Fibroblast of villous mesenchyme (primary cell): ENCODE data around the gene C17orf50. TPM values are rescaled to one million over a fixed set of nuclear protein-coding genes. Genes with fewer than 3 reads are reported as not detected.
A peak's percentile ranks its signal among the peaks of the same experiment; 100 is the strongest.

ENCODE experiments used
- DNase-seq: peaks from one replicate; pipeline ENCODE4 v3.0.0-alpha.2; 2010; ENCODE audit warnings: low read depth
- H3K4me3 ChIP-seq: 2 replicates; pipeline ENCODE4 v1.5.1; 2011; ENCODE audit warnings: low read depth, mild to moderate bottlenecking, low read length
- CTCF ChIP-seq: IDR thresholded peaks from 2 replicates; pipeline ENCODE4 v1.5.1; 2012; ENCODE audit warnings: low read depth, mild to moderate bottlenecking, low read length; ENCODE audit not compliant: insufficient read depth
- total RNA-seq: library from RNA; depleted of rRNA; stranded (reverse); fragments of >200 nt; gene quantifications from 2 replicates; pipeline ENCODE4 v1.2.3, GENCODE V29; 2012

The C17orf50 gene
- total RNA-seq, 1 donor: not detected

DNA sequence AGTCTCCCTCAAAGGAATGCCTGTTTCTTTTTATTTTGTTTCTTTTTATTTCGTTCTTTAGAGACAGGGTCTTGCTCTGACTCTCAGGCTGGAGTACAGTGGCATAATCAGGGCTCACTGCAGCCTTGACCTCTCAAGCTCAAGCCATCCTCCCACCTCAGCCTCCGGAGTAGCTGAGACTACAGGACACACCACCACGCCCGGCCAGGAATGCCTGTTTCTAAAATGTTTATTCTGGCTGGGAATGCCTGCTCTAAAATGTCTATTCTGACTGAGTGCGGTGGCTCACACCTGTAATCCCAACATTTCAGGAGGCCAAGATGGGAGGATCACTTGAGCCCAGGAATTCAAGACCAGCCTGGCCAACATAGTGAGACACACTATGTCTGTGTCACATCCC lies 37.2 kb downstream of the C17orf50 start:
- H3K4me3 ChIP-seq: no peak overlapping the region
- DNase-seq: no peak
- no peak for TF ChIP-seq CTCF

- H3K4me3 ChIP-seq: no peak overlapping the region
- DNase-seq: no peak
- TF ChIP-seq CTCF: no peak
These were observed 39.3 kb downstream of the C17orf50 start for GRCh38 chr17:35799942-35800341.

- H3K4me3 ChIP-seq: no peak overlapping the region
- TF ChIP-seq CTCF: no peak
- DNase-seq: peak; percentile 98
These were observed 41.0 kb downstream of the C17orf50 start for GRCh38 chr17:35801583-35802224.

GRCh38 chr17:35804658-35805192 lies 44.0 kb downstream of the C17orf50 start:
- peak; percentile 99 for TF ChIP-seq CTCF
- peak; percentile 97 for DNase-seq
- no peak overlapping the region for H3K4me3 ChIP-seq

GRCh38 chr17:35807371-35808144 lies 46.9 kb downstream of the C17orf50 start:
- TF ChIP-seq CTCF: no peak
- no peak overlapping the region for H3K4me3 ChIP-seq
- peak; percentile 48 for DNase-seq

DNA sequence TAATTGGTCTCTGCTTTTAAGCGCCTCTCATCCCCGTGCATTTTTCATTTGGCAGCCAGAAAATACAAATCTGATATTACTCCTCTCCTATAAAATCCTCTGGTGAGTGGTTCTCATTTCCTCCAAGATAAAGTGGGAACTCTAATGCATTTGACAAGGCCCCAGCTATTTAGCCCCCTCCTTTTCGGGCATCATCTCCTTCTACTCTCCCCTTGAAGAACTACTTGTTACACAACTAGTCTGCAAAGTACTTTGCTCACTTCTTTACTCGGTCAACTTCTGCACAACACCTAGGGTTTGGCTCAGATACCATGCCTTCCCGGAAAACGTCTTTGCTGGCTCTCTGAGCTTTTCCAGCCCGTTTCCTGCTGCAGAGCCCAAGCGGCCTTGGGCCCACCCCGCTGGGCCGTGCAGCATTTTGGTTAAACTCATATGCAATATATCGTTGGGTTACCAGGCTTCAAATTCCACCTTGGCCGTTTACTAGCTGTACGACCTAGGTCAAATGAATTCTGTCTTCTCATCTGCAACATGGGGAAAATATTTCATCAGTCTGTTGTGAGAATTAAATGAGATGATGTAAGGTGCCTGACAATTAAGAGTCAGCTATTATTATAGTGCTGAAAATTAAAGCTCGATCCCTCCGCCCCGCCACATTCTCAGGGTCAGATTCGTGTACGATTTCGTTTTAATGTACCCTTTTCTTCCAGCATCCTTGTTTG lies 47.7 kb downstream of the C17orf50 start:
- no peak for DNase-seq
- TF ChIP-seq CTCF: no peak
- peak overlapping the region; percentile 79 for H3K4me3 ChIP-seq
